GM19240 (cell line): ENCODE data around the gene TIGIT.

Experiments used
- DNase-seq: peaks from one replicate; pipeline ENCODE4 v3.0.0; 2011; ENCODE audit warnings: low spot score; ENCODE audit not compliant: insufficient read length

TIGIT gene

GRCh38 chr3:114310695-114311094, 16.9 kb downstream of the TIGIT start:
- no peak for DNase-seq

- DNase-seq, result no peak
These were observed 19.6 kb downstream of the TIGIT start for GRCh38 chr3:114313426-114313825.

DNA sequence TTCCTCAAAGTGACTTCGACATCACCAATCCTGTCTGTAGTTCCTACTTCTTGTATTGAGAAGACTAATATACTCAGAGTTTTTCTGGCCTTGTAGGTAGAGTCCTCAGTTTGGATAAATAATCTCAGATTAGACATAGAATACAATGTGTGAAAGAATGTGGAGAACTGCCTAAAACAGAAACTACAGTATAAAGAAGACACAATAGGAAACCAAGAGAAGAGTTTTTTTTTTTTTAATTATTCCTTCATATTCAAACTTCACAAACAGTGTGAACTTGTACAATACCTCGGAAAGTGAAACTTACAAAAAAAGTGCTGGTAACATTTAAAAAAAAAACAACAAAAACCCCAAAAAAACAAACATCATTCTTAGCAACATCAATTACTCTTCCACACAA, 20.5 kb downstream of the TIGIT start:
- no peak for DNase-seq

GRCh38 chr3:114318295-114318694, 24.5 kb downstream of the TIGIT start:
- no peak for DNase-seq

DNA sequence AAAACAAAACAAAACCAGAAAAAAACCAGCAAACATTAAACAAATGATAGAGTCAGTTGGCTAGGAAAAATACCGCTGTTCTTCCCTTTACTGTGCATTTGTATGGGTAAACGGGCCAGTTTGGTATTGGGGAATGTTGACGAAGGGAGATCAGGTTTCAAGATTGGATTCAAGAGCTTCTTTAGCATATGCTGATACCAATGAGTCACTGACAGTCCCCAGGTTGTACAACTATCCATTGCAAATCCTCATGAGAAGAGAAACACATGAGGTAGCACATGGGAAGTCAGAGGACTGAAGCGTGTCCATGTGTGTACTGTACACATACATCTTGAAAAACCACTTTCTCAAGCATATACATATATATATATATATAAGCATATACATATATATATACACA, 25.6 kb downstream of the TIGIT start:
- DNase-seq, result no peak

DNA sequence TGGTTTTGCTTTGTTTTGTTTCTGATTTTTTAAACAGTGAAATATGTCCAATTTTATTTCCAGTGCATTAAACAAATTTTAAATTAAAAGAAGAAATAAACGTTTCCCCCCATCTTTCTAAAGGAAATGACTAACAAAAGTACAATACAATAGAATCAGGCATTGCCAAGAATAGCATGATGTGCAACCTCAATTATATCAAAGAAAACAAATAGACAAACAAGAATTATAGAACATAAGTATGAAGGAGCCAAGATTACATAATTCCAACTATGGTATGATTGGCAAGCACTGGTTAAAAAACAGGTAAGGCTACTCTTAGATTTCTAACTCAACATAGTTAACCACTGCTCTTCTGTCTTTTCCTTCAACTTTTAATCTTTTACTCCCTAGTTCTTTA, 26.4 kb downstream of the TIGIT start:
- DNase-seq, result no peak

DNA sequence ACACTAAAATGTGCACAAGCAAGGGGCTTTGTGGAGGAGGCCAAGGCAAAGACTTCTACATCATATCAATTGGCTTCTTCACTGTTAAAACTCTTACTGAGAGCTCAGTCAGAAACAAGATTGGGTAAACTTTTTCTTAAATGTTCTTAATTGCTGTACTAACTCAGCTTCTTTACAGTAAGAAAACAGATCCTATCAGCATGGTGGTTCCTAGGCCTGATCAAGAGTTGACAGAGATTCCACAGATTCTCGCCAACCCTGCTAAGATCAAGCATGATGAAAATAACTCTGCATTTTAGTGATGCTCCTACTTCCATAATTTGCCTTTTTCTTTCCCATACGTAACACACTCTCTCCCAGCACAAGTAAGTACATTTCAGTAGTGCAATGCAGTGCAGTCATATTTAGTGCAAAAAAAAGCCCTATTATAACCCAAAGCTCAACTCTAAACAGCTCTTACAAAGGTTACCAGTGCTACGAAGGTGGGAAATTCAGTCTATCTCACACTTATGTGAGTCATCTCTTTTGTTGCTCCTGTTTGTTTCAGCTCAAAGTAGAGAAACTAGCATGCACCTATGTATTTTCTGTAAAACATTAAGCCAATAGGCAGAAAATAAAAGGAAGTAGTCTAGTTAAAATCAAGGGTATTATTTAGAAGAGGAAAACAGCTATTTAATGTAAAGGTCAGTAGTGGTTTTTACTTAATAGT, 29.9 kb downstream of the TIGIT start:
- no peak for DNase-seq

- no peak for DNase-seq
These were observed 33.8 kb downstream of the TIGIT start for GRCh38 chr3:114327665-114328064.

GRCh38 chr3:114328345-114328744, 34.5 kb downstream of the TIGIT start:
- no peak for DNase-seq

DNA sequence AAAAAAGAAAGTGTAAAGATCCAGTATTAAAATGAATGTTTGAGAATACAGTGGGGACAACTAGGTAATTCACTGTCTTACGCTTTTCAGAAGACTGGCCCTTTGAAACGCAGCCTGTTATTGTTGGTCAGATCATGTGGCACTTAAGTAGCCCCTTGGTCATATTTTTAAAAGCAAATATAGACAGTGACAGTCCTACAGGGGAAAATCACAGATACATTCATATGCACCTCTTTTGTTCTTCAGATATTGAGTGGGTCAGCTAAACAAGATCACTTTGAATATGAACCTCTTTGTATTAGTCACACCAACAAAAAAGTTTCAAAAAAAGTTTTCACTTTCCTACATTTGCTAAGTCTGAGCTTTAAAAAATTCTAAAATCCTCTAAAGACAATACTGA, 36.0 kb downstream of the TIGIT start:
- DNase-seq, result no peak

- DNase-seq, result no peak
These were observed 37.2 kb downstream of the TIGIT start for GRCh38 chr3:114331007-114331406.

- no peak for DNase-seq
These were observed 37.9 kb downstream of the TIGIT start for GRCh38 chr3:114331710-114332109.

DNA sequence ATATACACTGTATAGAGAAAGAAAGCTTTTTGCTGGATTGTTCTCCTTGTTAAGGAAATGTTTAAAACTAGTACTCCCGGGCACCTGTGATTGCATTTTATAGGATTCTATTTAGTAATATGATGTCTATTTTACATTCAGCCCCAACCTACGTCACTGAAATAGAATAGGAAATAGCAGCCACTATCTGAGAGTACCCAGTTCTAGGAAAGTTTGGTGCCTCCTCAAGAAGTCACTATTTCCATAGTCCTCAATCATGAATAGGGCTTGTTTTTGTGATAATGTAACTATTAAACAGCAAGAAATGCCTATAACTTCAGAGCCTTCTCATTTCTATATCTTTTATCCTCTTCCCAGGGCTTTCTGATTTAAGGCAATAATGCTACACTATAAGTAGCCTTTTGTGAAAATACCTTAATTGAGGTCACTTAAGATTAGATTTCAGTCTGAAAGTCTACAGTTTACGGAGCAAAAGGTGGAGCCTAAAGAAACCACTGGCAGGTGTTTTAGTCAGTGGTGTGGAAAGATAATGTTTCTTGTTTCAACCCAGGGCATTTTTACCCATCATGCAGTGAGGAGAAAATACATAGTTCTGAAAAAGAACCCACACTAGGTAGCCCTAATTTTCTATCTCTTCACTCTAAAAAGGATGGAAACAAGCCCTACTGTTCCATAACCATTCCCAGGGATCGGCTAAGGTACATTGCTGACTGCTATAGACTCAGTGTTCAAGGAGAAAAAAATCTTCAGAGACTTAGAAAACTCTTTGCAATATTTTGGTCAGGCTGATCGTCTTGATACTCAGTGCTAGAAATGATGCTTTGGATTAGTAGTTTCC, 38.7 kb downstream of the TIGIT start:
- no peak for DNase-seq

GRCh38 chr3:114333180-114333922, 39.5 kb downstream of the TIGIT start:
- no peak for DNase-seq

DNA sequence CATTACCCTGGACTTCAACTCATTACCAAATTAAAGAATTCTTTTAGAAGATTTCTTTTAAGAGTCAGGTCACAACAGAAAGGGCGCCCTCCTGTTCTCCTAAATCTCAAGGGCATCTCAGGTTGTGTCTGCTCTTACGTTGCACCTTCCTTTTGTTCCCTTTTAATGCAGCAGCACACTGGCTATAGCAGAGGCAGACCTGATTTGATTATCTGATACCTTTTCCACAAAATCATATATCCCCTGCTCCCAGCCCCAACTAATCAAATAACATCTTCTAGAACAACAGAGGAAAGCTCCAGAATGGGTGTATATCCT, 40.1 kb downstream of the TIGIT start:
- no peak for DNase-seq

- DNase-seq, result no peak
These were observed 42.4 kb downstream of the TIGIT start for GRCh38 chr3:114336122-114336697.

DNA sequence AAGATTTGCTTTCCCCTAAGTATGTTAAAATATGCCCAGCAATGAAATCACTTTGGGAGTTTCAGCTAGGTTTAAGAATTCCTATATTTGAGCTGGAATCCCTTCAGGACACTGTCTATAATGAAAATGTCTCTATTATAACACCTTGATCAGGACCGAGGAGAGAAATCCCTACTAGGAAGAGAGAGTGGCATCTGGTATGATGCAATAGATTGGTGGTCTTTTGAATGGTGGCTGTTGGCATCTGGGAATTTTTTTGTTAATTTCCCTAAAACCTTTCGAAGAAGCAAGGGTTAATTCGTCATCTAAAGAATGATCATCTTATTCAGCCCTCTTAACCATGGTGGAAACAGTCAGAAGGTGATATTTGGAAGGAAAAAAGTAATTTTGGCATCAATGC, 43.0 kb downstream of the TIGIT start:
- no peak for DNase-seq

GRCh38 chr3:114338651-114339357, 45.0 kb downstream of the TIGIT start:
- no peak for DNase-seq

DNA sequence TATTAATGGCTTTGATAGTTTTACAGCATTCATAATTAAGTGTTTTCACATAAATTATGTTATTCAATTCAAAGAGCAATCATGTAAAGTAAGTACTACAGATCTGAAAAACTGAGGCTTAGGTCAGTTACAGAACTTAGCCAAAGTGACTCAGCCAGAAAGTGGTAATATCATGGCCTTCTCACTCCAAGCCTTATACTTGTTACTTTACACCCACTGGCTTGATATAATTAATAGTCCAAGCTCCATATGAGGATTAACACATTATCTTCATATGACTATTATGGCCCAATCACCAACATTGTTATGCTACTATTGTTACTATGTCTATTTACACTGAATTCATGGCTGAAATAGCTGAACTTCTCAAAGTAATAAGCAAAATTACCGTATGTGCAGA, 50.7 kb downstream of the TIGIT start:
- DNase-seq, result no peak

DNA sequence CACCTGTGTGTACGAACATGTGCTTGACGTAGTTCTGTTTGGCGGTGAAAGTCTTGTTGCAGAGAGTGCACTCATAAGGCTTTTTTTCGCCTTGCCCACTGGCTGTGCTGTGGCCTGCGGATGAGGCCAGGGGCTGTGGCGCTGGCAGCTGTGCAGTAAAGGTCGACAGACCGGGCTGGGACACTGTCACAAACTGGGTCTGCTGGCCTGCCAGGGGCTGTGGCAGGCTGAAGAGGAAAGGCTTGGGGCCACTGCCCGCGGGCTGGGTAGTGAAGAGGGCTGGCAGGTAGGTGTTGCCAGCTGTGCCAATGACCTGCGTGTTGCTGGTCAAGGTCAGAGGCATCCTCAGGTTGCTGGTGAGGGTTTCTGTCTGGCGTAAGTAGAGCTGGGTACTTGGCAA, 56.4 kb downstream of the TIGIT start:
- DNase-seq, result no peak

DNA sequence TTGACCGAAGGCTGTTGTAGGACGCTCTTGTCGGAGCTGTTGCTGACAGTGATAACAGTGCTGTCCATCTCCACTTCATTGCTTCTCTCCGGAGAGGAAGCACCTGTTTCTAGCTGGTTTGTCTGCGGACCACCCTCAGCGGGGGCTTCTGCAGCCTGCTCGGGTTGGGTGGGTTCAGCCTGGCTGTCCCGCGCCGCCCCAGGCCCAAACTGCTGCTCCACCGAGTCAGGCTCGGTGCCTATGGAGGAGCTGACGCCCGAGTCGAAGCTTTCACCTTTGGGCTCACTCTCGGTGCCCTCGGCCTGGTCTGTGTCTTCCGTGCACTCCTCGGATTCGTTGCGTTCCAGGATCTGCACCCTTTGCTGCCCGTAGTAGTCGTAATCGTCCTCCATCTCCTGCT, 56.9 kb downstream of the TIGIT start:
- DNase-seq, result no peak
